ENCODE measurements around the gene MMEL1.
"Not testable (repeated sequence)": the region's sequence is repeated elsewhere in the genome, so short reads cannot be mapped to it uniquely, and the experiment has no call there.

MMEL1 gene

GRCh38 chr1:2632561-2633361, at the start of gene MMEL1:
Gene MMEL1, minus strand, starts transcription at chr1:2633016. Its CDS starts 3,532 bp downstream, at chr1:2629484.
- Histone ChIP-seq H3K9me3 (ENCODE audit: control insufficient read depth, low read length) (peaks cover 8% of the 10 kb centered on the region), H3K4me3 (ENCODE audit: low read length) (no peak within 1 kb of the TSS), H3K36me3 (ENCODE audit: control insufficient read depth, insufficient read depth, low read length, severe bottlenecking) (no peaks in the 10 kb centered on the region), H3K9ac (ENCODE audit: low read length) (no peak within 1 kb of the TSS), H3K27me3 (replicated peaks; ENCODE audit: control insufficient read depth, insufficient read depth, low read length) (peaks cover 27% of the 10 kb centered on the region), H3K4me1 (ENCODE audit: control insufficient read depth, insufficient read depth, low read length) (no peaks in the 10 kb centered on the region)
- DNase-seq (ENCODE audit: low read depth): no peak

- not testable (repeated sequence) for H3K4me1 ChIP-seq (ENCODE audit: control insufficient read depth, insufficient read depth, low read length); H3K36me3 ChIP-seq (ENCODE audit: control insufficient read depth, insufficient read depth, low read length, severe bottlenecking); H3K4me3 ChIP-seq (ENCODE audit: low read length)
Observed at GRCh38 chr1:2676726-2677125, 43.9 kb upstream of the MMEL1 start.

GRCh38 chr1:2671656-2672055, 38.8 kb upstream of the MMEL1 start:
- H3K9ac ChIP-seq (ENCODE audit: low read length); DNase-seq (ENCODE audit: low read depth); H3K4me3 ChIP-seq (ENCODE audit: low read length); H3K9me3 ChIP-seq (ENCODE audit: control insufficient read depth, low read length); H3K36me3 ChIP-seq (ENCODE audit: control insufficient read depth, insufficient read depth, low read length, severe bottlenecking); H3K27me3 ChIP-seq (replicated peaks; ENCODE audit: control insufficient read depth, insufficient read depth, low read length); H3K4me1 ChIP-seq (ENCODE audit: control insufficient read depth, insufficient read depth, low read length): not testable (repeated sequence)

More at GRCh38 chr1:2676726-2677125, 43.9 kb upstream of the MMEL1 start:
- H3K9ac ChIP-seq (ENCODE audit: low read length); H3K9me3 ChIP-seq (ENCODE audit: control insufficient read depth, low read length); DNase-seq (ENCODE audit: low read depth); H3K27me3 ChIP-seq (replicated peaks; ENCODE audit: control insufficient read depth, insufficient read depth, low read length): not testable (repeated sequence)

GRCh38 chr1:2659806-2660205, 27.0 kb upstream of the MMEL1 start:
- not testable (repeated sequence) for H3K27me3 ChIP-seq (replicated peaks; ENCODE audit: control insufficient read depth, insufficient read depth, low read length); H3K4me3 ChIP-seq (ENCODE audit: low read length); H3K9me3 ChIP-seq (ENCODE audit: control insufficient read depth, low read length); H3K9ac ChIP-seq (ENCODE audit: low read length); DNase-seq (ENCODE audit: low read depth); H3K4me1 ChIP-seq (ENCODE audit: control insufficient read depth, insufficient read depth, low read length); H3K36me3 ChIP-seq (ENCODE audit: control insufficient read depth, insufficient read depth, low read length, severe bottlenecking)

- not testable (repeated sequence) for H3K4me1 ChIP-seq (ENCODE audit: control insufficient read depth, insufficient read depth, low read length); DNase-seq (ENCODE audit: low read depth); H3K36me3 ChIP-seq (ENCODE audit: control insufficient read depth, insufficient read depth, low read length, severe bottlenecking); H3K27me3 ChIP-seq (replicated peaks; ENCODE audit: control insufficient read depth, insufficient read depth, low read length); H3K9ac ChIP-seq (ENCODE audit: low read length); H3K4me3 ChIP-seq (ENCODE audit: low read length)
- H3K9me3 ChIP-seq (ENCODE audit: control insufficient read depth, low read length): peaks cover 13% of the 10 kb centered on the region
Observed at GRCh38 chr1:2657909-2658308, 25.1 kb upstream of the MMEL1 start.

GRCh38 chr1:2657124-2657523, 24.3 kb upstream of the MMEL1 start:
- H3K9me3 ChIP-seq (ENCODE audit: control insufficient read depth, low read length): peaks cover 15% of the 10 kb centered on the region

GRCh38 chr1:2655598-2656434, 23.0 kb upstream of the MMEL1 start:
- peaks cover 16% of the 10 kb centered on the region for H3K9me3 ChIP-seq (ENCODE audit: control insufficient read depth, low read length)
- H3K36me3 ChIP-seq (ENCODE audit: control insufficient read depth, insufficient read depth, low read length, severe bottlenecking); H3K9ac ChIP-seq (ENCODE audit: low read length); H3K4me1 ChIP-seq (ENCODE audit: control insufficient read depth, insufficient read depth, low read length); H3K4me3 ChIP-seq (ENCODE audit: low read length); H3K27me3 ChIP-seq (replicated peaks; ENCODE audit: control insufficient read depth, insufficient read depth, low read length); DNase-seq (ENCODE audit: low read depth): not testable (repeated sequence)

More at GRCh38 chr1:2657124-2657523, 24.3 kb upstream of the MMEL1 start:
- not testable (repeated sequence) for H3K4me1 ChIP-seq (ENCODE audit: control insufficient read depth, insufficient read depth, low read length); DNase-seq (ENCODE audit: low read depth); H3K36me3 ChIP-seq (ENCODE audit: control insufficient read depth, insufficient read depth, low read length, severe bottlenecking); H3K9ac ChIP-seq (ENCODE audit: low read length); H3K4me3 ChIP-seq (ENCODE audit: low read length); H3K27me3 ChIP-seq (replicated peaks; ENCODE audit: control insufficient read depth, insufficient read depth, low read length)

GRCh38 chr1:2654443-2654948, 21.7 kb upstream of the MMEL1 start:
- H3K9ac ChIP-seq (ENCODE audit: low read length); H3K36me3 ChIP-seq (ENCODE audit: control insufficient read depth, insufficient read depth, low read length, severe bottlenecking); DNase-seq (ENCODE audit: low read depth); H3K27me3 ChIP-seq (replicated peaks; ENCODE audit: control insufficient read depth, insufficient read depth, low read length); H3K4me1 ChIP-seq (ENCODE audit: control insufficient read depth, insufficient read depth, low read length); H3K4me3 ChIP-seq (ENCODE audit: low read length): not testable (repeated sequence)
- H3K9me3 ChIP-seq (ENCODE audit: control insufficient read depth, low read length): peaks cover 16% of the 10 kb centered on the region

- not testable (repeated sequence) for H3K4me1 ChIP-seq (ENCODE audit: control insufficient read depth, insufficient read depth, low read length); DNase-seq (ENCODE audit: low read depth); H3K9ac ChIP-seq (ENCODE audit: low read length); H3K36me3 ChIP-seq (ENCODE audit: control insufficient read depth, insufficient read depth, low read length, severe bottlenecking); H3K4me3 ChIP-seq (ENCODE audit: low read length); H3K27me3 ChIP-seq (replicated peaks; ENCODE audit: control insufficient read depth, insufficient read depth, low read length)
- H3K9me3 ChIP-seq (ENCODE audit: control insufficient read depth, low read length): peaks cover 16% of the 10 kb centered on the region
Observed at GRCh38 chr1:2653741-2654442, 21.1 kb upstream of the MMEL1 start.

- DNase-seq (ENCODE audit: low read depth); H3K4me1 ChIP-seq (ENCODE audit: control insufficient read depth, insufficient read depth, low read length): not testable (repeated sequence)
- peaks cover 23% of the 10 kb centered on the region for H3K9me3 ChIP-seq (ENCODE audit: control insufficient read depth, low read length)
Observed at GRCh38 chr1:2652926-2653571, 20.2 kb upstream of the MMEL1 start.

More at GRCh38 chr1:2652926-2653571, 20.2 kb upstream of the MMEL1 start:
- not testable (repeated sequence) for H3K27me3 ChIP-seq (replicated peaks; ENCODE audit: control insufficient read depth, insufficient read depth, low read length); H3K36me3 ChIP-seq (ENCODE audit: control insufficient read depth, insufficient read depth, low read length, severe bottlenecking); H3K4me3 ChIP-seq (ENCODE audit: low read length); H3K9ac ChIP-seq (ENCODE audit: low read length)
